ENCODE results near the gene KLK13. TPM values are rescaled to one million over a fixed set of nuclear protein-coding genes. Genes with fewer than 3 reads are reported as not detected.

Gene KLK13
- polyA plus RNA-seq, 1 donor (not counting 4 experiments of a cell fraction or from before 2014, with no cell fraction given): 2.0 TPM

DNA sequence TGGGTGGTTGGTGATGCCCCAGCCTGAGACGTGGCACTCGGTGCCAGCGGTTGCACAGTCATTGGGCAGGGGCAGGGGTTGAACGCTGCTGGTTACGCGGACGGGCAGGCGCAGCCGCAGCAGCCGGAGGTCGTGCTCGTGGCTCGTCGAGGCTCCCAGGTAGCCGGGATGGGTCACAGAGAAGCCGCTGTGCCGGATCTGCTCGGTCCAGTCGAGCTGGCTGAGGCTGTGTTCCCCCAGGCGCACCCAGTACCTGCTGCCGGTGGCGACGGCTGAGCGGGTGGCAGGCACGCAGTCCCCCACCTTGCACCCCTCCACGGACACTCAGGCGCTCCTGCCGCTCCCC, 33.0 kb downstream of the KLK13 start:
- Histone ChIP-seq H3K79me2 (ENCODE audit: control insufficient read depth, insufficient read depth, low read length) (no peaks in the 10 kb centered on the region), H3K27me3 (ENCODE audit: control insufficient read depth, extremely low read depth, insufficient read depth, low read length) (peaks cover 3% of the 10 kb centered on the region), H3K4me3 (ENCODE audit: control insufficient read depth in 2 of 3, extremely low read depth in 1 of 3, insufficient read depth in 2 of 3, low read depth in 1 of 3, low read length in 3 of 3) (no peak overlapping the region), H3K9ac (ENCODE audit: control insufficient read depth, extremely low read depth, insufficient read depth, low read length) (no peak overlapping the region), H3K4me2 (ENCODE audit: control insufficient read depth, extremely low read depth, insufficient read depth, low read depth, low read length) (no peak overlapping the region), H3K36me3 (ENCODE audit: control insufficient read depth in 2 of 2, extremely low read depth in 1 of 2, insufficient read depth in 2 of 2, low read length in 2 of 2) (no peaks in the 10 kb centered on the region), H3K27ac (ENCODE audit: control insufficient read depth, insufficient read depth, low read length) (no peak overlapping the region), H3K9me3 (ENCODE audit: control insufficient read depth, low read depth, low read length) (no peaks in the 10 kb centered on the region), H2AFZ (ENCODE audit: control insufficient read depth, low read length) (no peak overlapping the region), H3K4me1 (ENCODE audit: control insufficient read depth, extremely low read depth, insufficient read depth, low read length) (peaks cover 7% of the 10 kb centered on the region), H3K9me1 (ENCODE audit: control insufficient read depth, extremely low read depth, insufficient read depth, low read length) (no peaks in the 10 kb centered on the region), H4K20me1 (ENCODE audit: control insufficient read depth, extremely low read depth, insufficient read depth, low read length) (no peaks in the 10 kb centered on the region)
- dilution Hi-C loops (cut with MboI; ENCODE audit: extremely low pct_ligation_motif_present, low sequenced_read_pairs): no loop called here
- DNase-seq (ENCODE audit: low read depth, low spot score) (no peak), FAIRE-seq (no peak)
- TF ChIP-seq EZH2 (IDR thresholded peaks at IDR 0.05; ENCODE audit: low read length): no peak
- TF ChIP-seq, protein P1, sequence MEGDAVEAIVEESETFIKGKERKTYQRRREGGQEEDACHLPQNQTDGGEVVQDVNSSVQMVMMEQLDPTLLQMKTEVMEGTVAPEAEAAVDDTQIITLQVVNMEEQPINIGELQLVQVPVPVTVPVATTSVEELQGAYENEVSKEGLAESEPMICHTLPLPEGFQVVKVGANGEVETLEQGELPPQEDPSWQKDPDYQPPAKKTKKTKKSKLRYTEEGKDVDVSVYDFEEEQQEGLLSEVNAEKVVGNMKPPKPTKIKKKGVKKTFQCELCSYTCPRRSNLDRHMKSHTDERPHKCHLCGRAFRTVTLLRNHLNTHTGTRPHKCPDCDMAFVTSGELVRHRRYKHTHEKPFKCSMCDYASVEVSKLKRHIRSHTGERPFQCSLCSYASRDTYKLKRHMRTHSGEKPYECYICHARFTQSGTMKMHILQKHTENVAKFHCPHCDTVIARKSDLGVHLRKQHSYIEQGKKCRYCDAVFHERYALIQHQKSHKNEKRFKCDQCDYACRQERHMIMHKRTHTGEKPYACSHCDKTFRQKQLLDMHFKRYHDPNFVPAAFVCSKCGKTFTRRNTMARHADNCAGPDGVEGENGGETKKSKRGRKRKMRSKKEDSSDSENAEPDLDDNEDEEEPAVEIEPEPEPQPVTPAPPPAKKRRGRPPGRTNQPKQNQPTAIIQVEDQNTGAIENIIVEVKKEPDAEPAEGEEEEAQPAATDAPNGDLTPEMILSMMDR (optimal IDR thresholded peaks at IDR 0.05 in 1 of 3, IDR thresholded peaks at IDR 0.05 in 1 of 3, conservative IDR thresholded peaks at IDR 0.05 in 1 of 3; ENCODE audit: extremely low read depth in 1 of 3, insufficient read depth in 2 of 3, low read length in 3 of 3): no peak

DNA sequence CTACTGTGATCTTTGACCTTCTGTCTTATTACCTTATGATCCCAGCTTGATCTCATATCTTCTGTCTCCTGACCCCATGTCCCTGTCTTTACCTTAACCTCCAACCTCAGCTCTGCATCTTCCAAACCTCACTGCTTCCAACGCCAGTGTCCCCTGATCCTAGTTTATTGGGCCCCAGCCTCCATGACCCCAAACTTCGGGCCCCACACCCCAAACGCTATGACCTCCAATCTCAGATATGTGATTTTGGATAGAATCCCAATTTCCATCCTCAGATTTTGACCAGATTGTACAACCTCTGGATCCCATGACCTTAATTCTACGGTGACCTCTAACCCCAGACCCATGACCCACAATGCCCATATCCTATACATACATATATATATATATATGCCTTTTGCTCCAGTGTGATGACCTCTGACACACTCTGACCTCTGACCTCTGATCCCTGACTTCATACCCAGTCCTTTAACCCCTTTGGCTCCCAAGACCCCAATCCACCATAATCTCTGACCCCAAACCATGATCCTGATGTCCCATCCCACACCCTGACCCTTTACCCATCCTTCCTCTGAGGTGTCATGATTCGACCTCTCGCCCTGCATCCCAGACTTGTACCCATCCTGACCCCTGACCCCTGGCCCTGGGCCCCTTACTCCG, 33.5 kb downstream of the KLK13 start:
- no peak for TF ChIP-seq EZH2 (IDR thresholded peaks at IDR 0.05; ENCODE audit: low read length)
- TF ChIP-seq, protein P1 (optimal IDR thresholded peaks at IDR 0.05 in 1 of 3, IDR thresholded peaks at IDR 0.05 in 1 of 3, conservative IDR thresholded peaks at IDR 0.05 in 1 of 3; ENCODE audit: extremely low read depth in 1 of 3, insufficient read depth in 2 of 3, low read length in 3 of 3): no peak
- Histone ChIP-seq H3K36me3 (ENCODE audit: control insufficient read depth in 2 of 2, extremely low read depth in 1 of 2, insufficient read depth in 2 of 2, low read length in 2 of 2) (no peaks in the 10 kb centered on the region), H3K9me1 (ENCODE audit: control insufficient read depth, extremely low read depth, insufficient read depth, low read length) (no peaks in the 10 kb centered on the region), H4K20me1 (ENCODE audit: control insufficient read depth, extremely low read depth, insufficient read depth, low read length) (no peaks in the 10 kb centered on the region), H3K4me3 (ENCODE audit: control insufficient read depth in 2 of 3, extremely low read depth in 1 of 3, insufficient read depth in 2 of 3, low read depth in 1 of 3, low read length in 3 of 3) (no peak overlapping the region), H3K4me2 (ENCODE audit: control insufficient read depth, extremely low read depth, insufficient read depth, low read depth, low read length) (no peak overlapping the region), H3K9ac (ENCODE audit: control insufficient read depth, extremely low read depth, insufficient read depth, low read length) (no peak overlapping the region), H3K9me3 (ENCODE audit: control insufficient read depth, low read depth, low read length) (no peaks in the 10 kb centered on the region), H2AFZ (ENCODE audit: control insufficient read depth, low read length) (no peak overlapping the region), H3K4me1 (ENCODE audit: control insufficient read depth, extremely low read depth, insufficient read depth, low read length) (peaks cover 12% of the 10 kb centered on the region), H3K79me2 (ENCODE audit: control insufficient read depth, insufficient read depth, low read length) (no peaks in the 10 kb centered on the region), H3K27me3 (ENCODE audit: control insufficient read depth, extremely low read depth, insufficient read depth, low read length) (peaks cover 3% of the 10 kb centered on the region), H3K27ac (ENCODE audit: control insufficient read depth, insufficient read depth, low read length) (no peak overlapping the region)
- no peak for FAIRE-seq
- dilution Hi-C loops (cut with MboI; ENCODE audit: extremely low pct_ligation_motif_present, low sequenced_read_pairs): no loop called here
- DNase-seq (ENCODE audit: low read depth, low spot score): no peak

Data from keratinocyte (primary cell).